NCI-H1417 (cell line): ENCODE measurements around the gene SLC2A8.
A peak's percentile ranks its signal among the peaks of the same experiment; 100 is the strongest.

Experiments used
- DNase-seq, 3 experiments: peaks; one replicate each; lab custom pipeline; 2025; lab: John Stamatoyannopoulos, UW

The SLC2A8 gene

GRCh38 chr9:127403507-127404192, 6.7 kb downstream of the SLC2A8 start:
- DNase-seq = no peak

DNA sequence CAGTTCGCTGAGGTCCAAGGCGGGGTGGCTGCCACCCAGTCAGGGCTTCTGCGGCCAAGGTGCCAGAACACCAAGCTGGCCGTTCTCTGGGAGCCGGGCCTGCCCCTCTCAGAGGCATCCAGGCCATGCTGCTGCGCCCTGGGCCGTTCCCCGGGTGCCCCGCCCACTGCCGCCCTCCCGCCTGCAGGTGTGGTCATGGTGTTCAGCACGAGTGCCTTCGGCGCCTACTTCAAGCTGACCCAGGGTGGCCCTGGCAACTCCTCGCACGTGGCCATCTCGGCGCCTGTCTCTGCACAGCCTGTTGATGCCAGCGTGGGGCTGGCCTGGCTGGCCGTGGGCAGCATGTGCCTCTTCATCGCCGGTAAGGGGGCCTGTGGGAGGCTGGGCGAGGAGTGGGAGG, 7.7 kb downstream of the SLC2A8 start:
- no peak for DNase-seq

DNA sequence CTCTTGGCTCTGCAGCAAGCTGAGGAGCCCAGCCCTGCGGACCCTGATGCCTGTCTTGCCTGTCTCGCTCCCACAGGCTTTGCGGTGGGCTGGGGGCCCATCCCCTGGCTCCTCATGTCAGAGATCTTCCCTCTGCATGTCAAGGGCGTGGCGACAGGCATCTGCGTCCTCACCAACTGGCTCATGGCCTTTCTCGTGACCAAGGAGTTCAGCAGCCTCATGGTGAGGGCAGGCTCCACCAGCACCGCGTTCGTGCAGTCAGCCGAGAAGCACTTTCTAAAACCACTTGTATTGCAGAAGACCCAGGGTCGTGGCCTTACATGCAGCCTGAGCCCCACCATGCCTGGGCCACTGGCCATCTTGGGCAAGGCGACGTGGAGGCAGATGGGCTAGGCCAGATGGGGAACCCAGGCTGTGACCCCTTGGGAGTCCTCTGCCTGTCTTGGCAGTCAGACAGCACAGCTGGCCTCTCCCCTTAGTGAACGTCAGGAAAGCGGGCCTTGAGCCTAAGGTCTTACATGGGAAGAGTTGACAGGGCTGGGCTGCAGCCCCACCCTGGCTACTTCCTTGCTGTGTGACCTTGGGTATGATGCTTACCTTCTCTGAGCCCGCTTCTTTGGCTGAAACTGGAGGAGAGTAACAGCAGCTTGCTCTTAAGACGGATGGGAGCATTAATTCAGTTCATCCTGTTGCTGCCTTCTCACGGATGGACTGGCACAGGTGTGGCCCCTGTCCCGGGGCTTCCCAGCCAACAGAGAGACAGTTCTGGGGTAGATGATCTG, 8.6 kb downstream of the SLC2A8 start:
- DNase-seq = no peak

GRCh38 chr9:127406799-127407491, 10.0 kb downstream of the SLC2A8 start:
- no peak for DNase-seq

DNA sequence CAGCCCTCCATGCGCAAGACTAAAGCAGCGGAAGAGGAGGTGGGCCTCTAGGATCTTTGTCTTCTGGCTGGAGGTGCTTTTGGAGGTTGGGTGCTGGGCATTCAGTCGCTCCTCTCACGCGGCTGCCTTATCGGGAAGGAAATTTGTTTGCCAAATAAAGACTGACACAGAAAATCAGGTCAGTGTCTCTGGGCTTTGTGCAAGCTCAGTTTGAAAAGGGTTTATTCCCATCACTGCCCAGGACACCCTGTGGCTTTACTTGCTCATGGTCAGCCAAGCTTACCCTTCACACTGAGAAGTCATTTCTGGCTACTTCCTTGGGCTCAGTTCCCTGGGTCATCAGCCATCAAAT, 10.5 kb downstream of the SLC2A8 start:
- no peak for DNase-seq

DNA sequence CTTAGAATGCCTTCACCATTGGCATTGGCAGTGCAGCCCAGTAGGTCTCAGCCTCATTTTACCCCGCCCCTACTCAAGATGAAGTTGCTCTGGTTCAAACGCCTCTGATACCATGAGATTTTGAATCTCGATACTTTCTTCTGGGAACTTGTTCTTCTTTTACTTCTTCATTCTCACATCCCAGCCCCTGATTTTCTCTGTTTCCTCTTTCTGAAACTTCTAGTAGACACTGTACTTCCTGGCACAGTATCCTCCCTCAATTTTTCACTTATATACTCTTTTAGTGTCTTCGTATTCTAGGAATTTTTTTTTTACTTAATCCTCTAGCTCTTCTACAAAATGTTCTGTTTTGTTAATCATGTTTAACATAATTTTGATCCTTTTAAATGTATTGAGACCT, 14.2 kb downstream of the SLC2A8 start:
- DNase-seq = no peak

DNA sequence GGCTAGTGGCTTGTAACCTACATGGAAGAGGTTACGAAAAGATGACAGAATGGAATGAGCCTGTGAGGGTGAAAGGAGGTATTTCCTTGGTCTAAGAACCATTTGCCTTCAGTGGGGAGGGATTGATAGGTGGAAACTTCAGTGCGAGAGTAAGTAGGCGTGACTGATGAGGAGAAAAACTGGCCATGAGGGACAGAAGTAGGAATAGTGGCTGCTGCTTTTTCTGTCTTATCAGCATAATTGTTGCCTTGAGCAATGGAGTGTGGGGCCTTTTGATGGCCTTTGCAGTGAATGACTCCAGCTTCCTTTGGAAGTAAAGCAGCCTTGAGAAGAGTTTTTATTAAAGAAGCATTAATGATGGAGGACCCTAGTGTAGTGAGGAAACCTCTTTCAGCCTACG, 18.2 kb downstream of the SLC2A8 start:
- no peak for DNase-seq

DNA sequence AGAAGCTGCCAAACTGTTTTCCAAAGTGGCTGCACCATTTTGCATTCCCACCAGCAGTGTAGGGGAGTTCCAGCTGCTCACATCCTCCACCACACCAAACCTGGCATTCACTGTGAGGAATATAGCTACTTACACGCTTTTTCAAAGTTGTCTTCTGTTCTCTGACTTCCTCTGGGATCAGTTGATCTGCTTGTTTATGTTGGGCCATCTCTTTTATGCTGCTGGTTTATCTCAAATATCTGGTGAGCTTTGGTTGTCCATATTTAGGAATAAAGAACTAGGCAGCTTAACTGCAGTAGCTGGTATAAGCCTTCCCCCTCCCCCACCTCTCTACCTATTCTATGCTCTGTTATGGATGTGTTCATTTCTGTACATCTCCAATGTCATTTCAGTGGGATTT, 18.7 kb downstream of the SLC2A8 start:
- DNase-seq = no peak

- no peak for DNase-seq
These were observed 20.4 kb downstream of the SLC2A8 start for GRCh38 chr9:127417131-127418036.

DNA sequence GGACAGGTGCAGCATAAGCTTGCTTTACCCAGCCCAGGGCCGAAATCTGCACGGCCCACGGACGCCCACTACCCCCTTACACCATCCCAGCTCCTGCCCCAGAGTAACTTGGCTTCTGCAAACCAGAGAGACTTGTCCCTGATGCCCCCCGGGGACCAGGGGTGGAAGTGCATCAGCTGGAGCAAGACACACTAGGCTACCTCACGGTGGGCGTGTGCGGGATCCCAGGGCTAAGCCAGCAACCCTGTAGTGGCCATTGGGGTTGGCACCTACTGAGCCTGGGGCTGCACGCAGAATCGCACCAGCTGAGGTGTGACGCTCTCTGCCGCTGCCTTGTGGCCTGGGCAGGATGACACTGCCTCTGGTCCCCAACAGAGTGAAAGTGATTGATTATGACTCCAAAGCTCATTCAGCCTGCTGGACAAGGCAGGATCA, 21.1 kb downstream of the SLC2A8 start:
- peak in 2 of 3 experiments; percentile 18 to 26 for DNase-seq

DNA sequence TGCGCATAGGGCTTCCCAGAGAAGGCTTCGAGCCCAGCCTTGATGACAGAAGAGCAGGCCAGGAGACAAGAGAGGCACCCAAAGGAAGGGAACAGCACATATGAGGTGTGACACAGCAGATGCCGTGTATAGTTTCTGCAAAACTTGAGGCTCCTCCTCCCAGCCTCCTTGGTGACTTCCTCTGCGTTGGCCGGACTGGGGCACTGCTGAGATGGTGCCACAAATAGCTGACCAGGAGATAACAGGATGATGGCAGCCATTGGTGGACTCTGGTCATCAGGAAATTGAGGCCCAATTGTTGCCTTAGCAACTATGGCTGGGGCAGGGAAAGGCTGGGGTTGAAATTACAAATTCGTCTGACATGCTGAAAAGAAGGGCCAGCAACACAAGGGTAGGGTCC, 22.4 kb downstream of the SLC2A8 start:
- DNase-seq = no peak

DNA sequence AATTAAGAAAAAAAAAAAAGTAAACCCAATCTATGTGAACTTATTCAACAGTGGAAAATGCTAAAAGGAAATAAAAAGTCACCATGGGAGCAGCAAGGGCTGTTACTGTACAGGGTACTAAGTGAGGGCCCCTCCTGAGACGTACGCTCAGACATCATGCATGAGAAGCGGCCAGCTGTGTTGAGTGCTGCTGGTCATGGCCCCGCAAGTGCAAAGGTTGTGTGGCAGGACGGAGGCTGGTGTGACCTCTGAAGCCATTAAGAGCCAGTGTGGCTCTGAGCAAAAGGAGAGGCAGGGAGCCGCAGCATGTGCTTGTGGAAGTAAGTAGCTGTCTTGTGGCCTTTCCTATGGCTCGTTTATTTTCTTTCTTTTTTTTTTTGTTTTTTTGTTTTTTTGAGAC, 24.1 kb downstream of the SLC2A8 start:
- no peak for DNase-seq

GRCh38 chr9:127422133-127422782, 25.3 kb downstream of the SLC2A8 start:
- no peak for DNase-seq

DNA sequence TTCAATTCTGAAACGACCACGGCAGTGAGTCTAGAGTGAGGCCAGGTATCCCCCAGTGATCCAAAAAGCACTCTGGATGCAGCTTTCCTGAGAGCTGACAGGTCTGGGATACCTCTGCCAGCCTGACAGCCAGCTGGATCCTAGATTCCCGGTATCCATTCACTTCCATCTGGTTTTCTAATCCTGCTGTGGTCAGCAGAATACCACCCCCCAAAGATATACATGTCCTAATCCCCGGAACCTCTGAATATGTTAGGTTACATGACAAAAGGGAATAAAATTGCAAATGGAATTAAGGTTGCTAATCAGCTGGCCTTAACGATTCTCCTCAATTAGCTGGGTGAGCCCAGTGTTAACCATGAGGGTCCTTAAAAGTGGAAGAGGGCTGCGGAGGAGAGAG, 25.8 kb downstream of the SLC2A8 start:
- DNase-seq = no peak

- DNase-seq = no peak
These were observed 26.5 kb downstream of the SLC2A8 start for GRCh38 chr9:127423476-127423933.

DNA sequence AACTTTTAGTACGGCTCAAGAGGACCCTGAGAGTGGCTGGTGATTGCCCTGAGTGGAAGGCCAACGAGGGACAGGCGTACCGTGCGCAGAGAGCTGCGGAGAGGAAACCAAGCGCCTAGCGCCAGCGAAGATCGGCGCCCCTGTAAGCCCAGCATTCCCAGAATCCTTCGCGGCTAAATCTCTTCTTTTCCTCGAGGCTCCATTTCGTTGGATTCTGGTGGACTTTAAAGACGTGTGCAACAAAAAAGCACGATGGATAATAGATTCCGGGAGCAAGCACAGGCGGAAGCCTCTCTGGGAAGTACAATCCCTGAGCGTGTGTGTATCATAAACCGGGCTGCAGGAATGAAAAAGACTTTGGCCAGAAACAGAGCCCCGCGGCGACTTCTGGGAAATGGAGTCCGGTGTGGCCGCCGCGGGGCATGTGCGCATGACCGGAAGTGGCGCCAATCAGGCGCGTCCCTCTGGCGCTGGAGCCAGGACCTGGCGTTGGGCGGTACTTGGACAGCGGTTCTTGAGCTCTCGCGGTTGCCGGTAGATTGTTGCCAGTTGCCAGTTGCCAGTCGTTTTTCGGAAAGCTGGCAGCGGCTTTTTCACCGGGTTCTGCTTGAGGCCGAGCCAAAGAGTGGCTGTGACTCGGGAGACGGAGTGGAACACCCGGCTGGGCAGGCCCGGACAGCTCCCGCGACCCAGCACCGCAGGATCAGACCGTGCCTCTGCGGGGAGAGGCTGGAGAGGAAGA, 27.1 kb downstream of the SLC2A8 start, which contains the start of gene ZNF79:
ZNF79 (plus strand) TSS at position 449 of the 742 bp plus-strand sequence. CDS start 406 bp downstream, outside the sequence.
- peak; percentile 88 to 99 (median 98) for DNase-seq

DNA sequence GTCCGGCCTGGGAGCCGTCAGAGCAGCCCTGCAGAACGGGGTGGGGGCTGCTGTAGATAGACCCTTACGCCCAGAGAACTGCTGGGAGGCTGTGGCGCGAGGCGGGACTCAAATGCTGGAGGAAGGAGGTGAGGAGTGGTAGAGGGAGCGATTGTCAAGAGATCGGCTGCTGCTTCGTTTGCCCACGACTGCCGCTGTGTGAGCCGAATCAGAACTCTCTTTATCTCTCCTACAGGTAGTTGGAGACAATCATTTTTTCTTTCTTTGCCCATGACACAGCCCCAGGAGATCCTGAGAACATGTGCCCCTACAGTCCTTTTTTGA, 27.7 kb downstream of the SLC2A8 start:
- no peak for DNase-seq

DNA sequence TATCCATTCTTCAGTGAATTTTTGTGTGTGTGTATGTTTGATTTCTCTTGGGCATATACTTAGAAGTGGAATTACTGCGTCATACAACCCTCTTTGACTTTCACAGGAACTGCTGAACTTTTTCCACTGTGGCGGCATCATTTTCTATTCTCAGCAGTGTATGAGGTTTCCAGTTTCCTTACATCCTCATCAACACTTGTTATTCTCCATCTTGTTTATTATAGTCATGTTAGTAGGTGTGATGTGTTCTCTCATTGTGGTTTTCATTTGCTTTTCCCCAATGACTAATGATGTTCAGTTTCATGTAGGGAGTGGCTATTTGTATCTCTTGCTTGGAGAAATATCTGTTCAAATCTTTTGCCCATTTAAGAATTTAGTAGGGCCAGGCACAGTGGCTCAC, 29.8 kb downstream of the SLC2A8 start:
- DNase-seq = no peak

- no peak for DNase-seq
These were observed 31.4 kb downstream of the SLC2A8 start for GRCh38 chr9:127428348-127428747.

DNA sequence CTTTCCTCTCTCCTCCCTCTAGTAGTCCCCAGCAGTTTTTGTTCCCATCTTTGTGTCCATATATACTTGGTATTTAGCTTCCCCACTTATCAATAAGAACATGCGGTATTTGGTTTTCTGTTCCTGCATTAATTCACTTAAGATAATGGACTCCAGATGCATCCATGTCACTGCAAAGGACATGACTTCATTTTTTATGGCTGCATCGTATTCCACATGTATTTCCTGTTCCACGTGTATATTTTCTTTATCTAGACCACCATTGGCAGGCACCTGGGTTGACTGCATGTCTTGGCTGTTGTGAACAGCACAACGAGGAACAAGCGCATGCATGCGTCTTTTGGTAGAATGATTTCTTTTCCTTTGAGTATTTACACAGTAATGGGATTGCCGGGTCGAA, 33.4 kb downstream of the SLC2A8 start:
- DNase-seq = no peak
